GM13977 (cell line): ENCODE data around the gene TEAD1.

Experiments
- DNase-seq: peaks from one replicate; pipeline ENCODE4 v3.0.0; 2012; ENCODE audit warnings: low spot score
- in situ Hi-C: fragments of 300-500 bp; cut with MboI; formaldehyde crosslinking; loops from one replicate; pipeline ENCODE4 v1.12.0; 2022; ENCODE audit warnings: low sequenced_read_pairs, low pct_unique_long_range_greater_than_20kb, mixed read lengths, inconsistent platforms; ENCODE audit not compliant: unreplicated experiment
- TF ChIP-seq, protein P1 (sequence below): IDR thresholded peaks from 2 replicates; pipeline ENCODE4 v1.5.1; 2012; ENCODE audit warnings: mild to moderate bottlenecking, control low read depth; ENCODE audit not compliant: insufficient read depth; ENCODE audit errors: extremely low read depth, missing control alignments

The TEAD1 gene

DNA sequence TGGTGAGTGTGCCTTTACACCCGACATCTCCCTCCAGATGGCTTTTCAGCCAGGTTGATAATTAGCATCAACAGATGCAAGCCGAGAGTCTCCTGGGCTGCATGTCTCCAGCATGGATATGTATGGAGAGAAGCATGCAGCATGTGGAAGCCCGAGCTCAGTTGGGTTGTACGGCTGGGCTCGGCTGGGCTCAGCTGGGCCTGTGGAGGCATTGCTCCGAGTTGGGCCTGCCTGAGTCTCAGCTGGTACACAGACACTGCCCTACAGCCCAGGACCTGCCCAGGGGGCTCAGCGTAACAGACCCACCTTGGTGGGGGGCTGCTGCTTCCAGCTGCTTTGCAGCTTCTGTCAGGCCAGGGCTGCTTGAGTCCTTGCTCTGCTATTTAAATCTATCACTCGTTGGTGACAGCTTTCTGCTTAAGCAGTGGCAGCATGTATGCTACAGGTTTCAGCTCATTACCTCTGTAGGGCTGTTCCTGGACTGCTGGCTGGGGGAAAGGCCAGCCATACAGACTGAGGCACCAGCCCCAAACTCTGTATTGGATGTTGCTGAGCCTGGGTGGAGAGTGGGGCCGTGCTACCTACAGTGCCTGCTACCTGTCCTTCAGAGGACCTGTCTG lies 115.5 kb downstream of the TEAD1 start:
- in situ Hi-C loops: no loop called here
- TF ChIP-seq, protein P1, sequence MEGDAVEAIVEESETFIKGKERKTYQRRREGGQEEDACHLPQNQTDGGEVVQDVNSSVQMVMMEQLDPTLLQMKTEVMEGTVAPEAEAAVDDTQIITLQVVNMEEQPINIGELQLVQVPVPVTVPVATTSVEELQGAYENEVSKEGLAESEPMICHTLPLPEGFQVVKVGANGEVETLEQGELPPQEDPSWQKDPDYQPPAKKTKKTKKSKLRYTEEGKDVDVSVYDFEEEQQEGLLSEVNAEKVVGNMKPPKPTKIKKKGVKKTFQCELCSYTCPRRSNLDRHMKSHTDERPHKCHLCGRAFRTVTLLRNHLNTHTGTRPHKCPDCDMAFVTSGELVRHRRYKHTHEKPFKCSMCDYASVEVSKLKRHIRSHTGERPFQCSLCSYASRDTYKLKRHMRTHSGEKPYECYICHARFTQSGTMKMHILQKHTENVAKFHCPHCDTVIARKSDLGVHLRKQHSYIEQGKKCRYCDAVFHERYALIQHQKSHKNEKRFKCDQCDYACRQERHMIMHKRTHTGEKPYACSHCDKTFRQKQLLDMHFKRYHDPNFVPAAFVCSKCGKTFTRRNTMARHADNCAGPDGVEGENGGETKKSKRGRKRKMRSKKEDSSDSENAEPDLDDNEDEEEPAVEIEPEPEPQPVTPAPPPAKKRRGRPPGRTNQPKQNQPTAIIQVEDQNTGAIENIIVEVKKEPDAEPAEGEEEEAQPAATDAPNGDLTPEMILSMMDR: no peak
- DNase-seq: no peak

DNA sequence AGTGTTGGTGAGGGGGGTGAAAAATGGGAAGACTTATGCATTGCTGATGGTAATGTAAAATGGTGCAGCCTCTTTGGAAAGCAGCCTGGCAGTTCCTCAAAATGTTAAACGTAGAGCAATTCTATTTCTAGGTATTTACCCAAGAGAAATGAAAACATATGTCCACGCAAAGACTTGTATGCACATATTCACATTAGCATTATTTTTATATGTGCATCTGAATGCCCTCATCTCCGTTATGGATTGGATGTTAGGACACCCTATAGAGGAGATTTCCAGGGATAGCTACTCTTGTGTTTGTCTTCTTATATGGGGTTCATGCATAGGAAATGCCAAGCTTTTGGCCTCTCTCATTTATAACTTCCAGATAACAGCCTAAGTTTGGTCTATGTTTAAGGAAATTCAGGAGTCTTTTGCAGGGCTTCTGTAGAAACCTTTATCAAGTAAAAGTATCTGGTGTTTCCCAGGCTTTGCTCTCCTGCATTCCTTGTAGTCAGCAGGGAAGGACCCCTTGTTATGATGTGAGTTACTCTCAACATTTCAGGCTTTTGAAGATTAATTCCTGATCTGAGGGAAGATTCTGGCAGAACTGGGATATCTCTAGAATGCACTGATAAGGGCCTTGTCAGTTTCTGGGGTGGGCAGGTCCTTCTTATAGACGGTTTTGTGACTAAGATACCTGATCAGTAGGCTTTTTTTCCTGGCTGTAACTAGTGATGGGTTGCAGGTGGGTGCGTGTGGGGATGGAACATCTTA lies 116.8 kb downstream of the TEAD1 start:
- in situ Hi-C loops: no loop called here
- TF ChIP-seq, protein P1: no peak
- no peak for DNase-seq

GRCh38 chr11:12792018-12792417 lies 117.8 kb downstream of the TEAD1 start:
- DNase-seq: no peak
- TF ChIP-seq, protein P1: no peak
- in situ Hi-C loops: no loop called here

- no peak for DNase-seq
- TF ChIP-seq, protein P1: no peak
- in situ Hi-C loops: no loop called here
Measured at GRCh38 chr11:12792590-12792989, 118.4 kb downstream of the TEAD1 start.

- no peak for DNase-seq
- in situ Hi-C loops: no loop called here
- TF ChIP-seq, protein P1: no peak
Measured at GRCh38 chr11:12793065-12793464, 118.8 kb downstream of the TEAD1 start.

DNA sequence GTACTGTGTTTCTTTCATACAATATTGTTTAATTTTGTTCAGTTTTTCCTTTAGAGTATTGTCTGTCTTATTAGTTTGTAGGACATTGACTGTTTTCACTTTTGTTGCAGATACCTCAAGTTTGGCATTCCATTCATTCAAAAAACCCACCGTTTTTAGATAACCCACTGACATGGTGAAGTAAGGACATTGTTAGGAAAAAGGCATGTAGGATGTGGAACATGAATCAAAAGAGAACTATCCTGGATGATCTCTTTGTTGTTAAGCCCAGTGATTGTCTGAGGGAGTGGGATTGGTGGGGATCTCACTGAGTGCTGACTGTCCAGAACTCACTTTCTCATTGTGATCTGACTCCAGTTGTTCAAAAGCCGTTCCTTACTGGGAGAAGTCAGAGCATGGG lies 119.3 kb downstream of the TEAD1 start:
- TF ChIP-seq, protein P1: no peak
- DNase-seq: no peak
- in situ Hi-C loops: no loop called here
